HCT116 (cell line): Measurements from ENCODE around the gene TMC8. TPM values are rescaled to one million over a fixed set of nuclear protein-coding genes. Genes with fewer than 3 reads are reported as not detected.

Experiments
- ATAC-seq: fragments of 200-7000 bp; cut with Tn5 transposase; 2 replicates; pipeline ENCODE4 v1.9.1; 2020; ENCODE audit warnings: mild to moderate bottlenecking, moderate library complexity
- BruUV-seq: library from RNA; stranded (reverse); fragments of 400-500 nt; replicated peaks from 2 replicates; lab custom pipeline; 2021; lab: Mats Ljungman, UMichigan
- CTCF ChIA-PET: fragments of 300-600 bp; sonication (Branson Sonifier 250); formaldehyde crosslinking; loops from one replicate; lab custom pipeline; 2021; ENCODE audit warnings: antibody characterized with exemption; lab: Charles Lee
- POLR2A ChIA-PET: fragments of 300-600, 350-600 bp; sonication (Branson Sonifier 250); formaldehyde crosslinking; loops from one replicate; lab custom pipeline; 2021; ENCODE audit warnings: antibody characterized with exemption; lab: Charles Lee
- RAD21 ChIA-PET, 2 experiments: fragments of 300-600 bp; sonication (Branson Sonifier 250); formaldehyde crosslinking; loops; one replicate each; lab custom pipeline; 2023; ENCODE audit warnings: low total read pairs in 2 of 2; ENCODE audit not compliant: uncharacterized antibody in 2 of 2, unreplicated experiment in 2 of 2, low non-redundant PET in 1 of 2; lab: Charles Lee
- DNase-seq: peaks from one replicate; pipeline ENCODE4 v3.0.0-alpha.2; 2010; ENCODE audit warnings: low read depth, low spot score
- H2AFZ ChIP-seq: fragments of 200-600 bp; shearing (Covaris generic), sonication (generic); 2 replicates; pipeline ENCODE4 v1.6.1; 2017; ENCODE audit warnings: low read depth, mixed run types, mixed read lengths, antibody characterized with exemption, low read length; ENCODE audit not compliant: poor library complexity, severe bottlenecking
- H3K27ac ChIP-seq: 2 replicates; pipeline ENCODE4 v1.5.1; 2012; ENCODE audit warnings: low read depth, low read length
- H3K27me3 ChIP-seq: fragments of 200-600 bp; sonication (generic); 2 replicates; pipeline ENCODE4 v1.6.1; 2016; ENCODE audit warnings: mixed run types, low read length, mixed read lengths; ENCODE audit not compliant: insufficient read depth
- H3K36me3 ChIP-seq, 2 experiments: fragments of 200-500 bp in 1 of 2; fragments of 200-600 bp in 1 of 2; sonication (Bioruptor generic) in 1 of 2; sonication (generic) in 1 of 2; 2 replicates each; pipeline versions ENCODE4 v1.5.1 to v1.6.1; 2014 to 2016; ENCODE audit warnings: low read length in 2 of 2, inconsistent platforms in 1 of 2, mixed read lengths in 1 of 2, mixed run types in 1 of 2; ENCODE audit not compliant: insufficient read depth in 2 of 2, control insufficient read depth in 1 of 2
- H3K4me1 ChIP-seq, 2 experiments: fragments of 200-600 bp in 1 of 2; sonication (generic) in 1 of 2; 2 replicates each; pipeline versions ENCODE4 v1.5.1 to v1.6.1; 2012 to 2017; ENCODE audit warnings: low read length in 2 of 2, inconsistent platforms in 1 of 2, mild to moderate bottlenecking in 1 of 2, mixed read lengths in 1 of 2, mixed run types in 1 of 2, moderate library complexity in 1 of 2; ENCODE audit not compliant: insufficient read depth in 2 of 2, control insufficient read depth in 1 of 2
- H3K4me2 ChIP-seq: fragments of 200-600 bp; sonication (generic); 2 replicates; pipeline ENCODE4 v1.6.1; 2017; ENCODE audit warnings: mixed run types, low read length, mixed read lengths
- H3K4me3 ChIP-seq, 2 experiments: fragments of 200-600 bp in 1 of 2; sonication (generic) in 1 of 2; replicated peaks in 1 of 2; 2 replicates each; pipeline ENCODE4 v1.5.1; 2011 to 2016; ENCODE audit warnings: low read length in 2 of 2, control low read depth in 1 of 2, low read depth in 1 of 2, mild to moderate bottlenecking in 1 of 2, mixed read lengths in 1 of 2, mixed run types in 1 of 2
- H3K79me2 ChIP-seq: fragments of 200-600 bp; sonication (generic); 2 replicates; pipeline ENCODE4 v1.6.1; 2017; ENCODE audit warnings: mild to moderate bottlenecking, mixed run types, low read length, moderate library complexity, mixed read lengths; ENCODE audit not compliant: insufficient read depth
- H3K9ac ChIP-seq: fragments of 200-600 bp; sonication (generic); 2 replicates; pipeline ENCODE4 v1.6.1; 2016; ENCODE audit warnings: low read length, mixed read lengths
- H3K9me2 ChIP-seq: fragments of 200-600 bp; sonication (generic), shearing (Covaris generic); 2 replicates; pipeline ENCODE4 v1.6.1; 2017; ENCODE audit warnings: mixed run types, mild to moderate bottlenecking, moderate library complexity; ENCODE audit not compliant: insufficient read depth
- H3K9me3 ChIP-seq, 2 experiments: fragments of 200-500 bp in 1 of 2; fragments of 200-600 bp in 1 of 2; sonication (Bioruptor generic) in 1 of 2; sonication (generic) in 1 of 2; 2 replicates each; pipeline ENCODE4 v1.6.1; 2014 to 2017; ENCODE audit warnings: low read length in 2 of 2, mixed read lengths in 2 of 2, inconsistent platforms in 1 of 2, low read depth in 1 of 2, mild to moderate bottlenecking in 1 of 2, mixed run types in 1 of 2, moderate library complexity in 1 of 2; ENCODE audit not compliant: control insufficient read depth in 1 of 2, insufficient read depth in 1 of 2
- H4K20me1 ChIP-seq: fragments of 200-600 bp; sonication (generic), shearing (Covaris generic); 2 replicates; pipeline ENCODE4 v1.6.1; 2017; ENCODE audit warnings: mixed run types, mild to moderate bottlenecking, moderate library complexity; ENCODE audit not compliant: insufficient read depth
- CBX3 ChIP-seq: IDR thresholded peaks from 2 replicates; pipeline ENCODE4 v1.6.1; 2012; ENCODE audit warnings: low read depth
- MAX ChIP-seq: IDR thresholded peaks from 2 replicates; pipeline ENCODE4 v1.6.1; 2012
- POLR2A ChIP-seq: IDR thresholded peaks from 2 replicates; pipeline ENCODE4 v1.7.0; 2011; ENCODE audit warnings: borderline replicate concordance; ENCODE audit not compliant: insufficient read depth, insufficient read length; ENCODE audit errors: extremely low read depth
- POLR2AphosphoS5 ChIP-seq: IDR thresholded peaks from 2 replicates; pipeline ENCODE4 v1.6.1; 2011; ENCODE audit warnings: mild to moderate bottlenecking, low read depth, low read length, moderate library complexity
- RAD21 ChIP-seq: IDR thresholded peaks from 2 replicates; pipeline ENCODE4 v1.6.1; 2012; ENCODE audit warnings: low read depth, mild to moderate bottlenecking
- ZFX ChIP-seq: fragments of 450-650 bp; IDR thresholded peaks from 2 replicates; pipeline ENCODE4 v1.6.1; 2017
- intact Hi-C: fragments of 100-400 bp; cut with micrococcal nuclease; formaldehyde crosslinking; loops from 2 replicates; pipeline ENCODE4 v1.10.0; 2022
- total RNA-seq: library from RNA; stranded (reverse); gene quantifications from one replicate; pipeline ENCODE4 v1.2.1, GENCODE V29; 2021; ENCODE audit not compliant: unreplicated experiment

The TMC8 gene
- total RNA-seq, 1 experiment from 2014 or later, result 7.8 TPM

DNA sequence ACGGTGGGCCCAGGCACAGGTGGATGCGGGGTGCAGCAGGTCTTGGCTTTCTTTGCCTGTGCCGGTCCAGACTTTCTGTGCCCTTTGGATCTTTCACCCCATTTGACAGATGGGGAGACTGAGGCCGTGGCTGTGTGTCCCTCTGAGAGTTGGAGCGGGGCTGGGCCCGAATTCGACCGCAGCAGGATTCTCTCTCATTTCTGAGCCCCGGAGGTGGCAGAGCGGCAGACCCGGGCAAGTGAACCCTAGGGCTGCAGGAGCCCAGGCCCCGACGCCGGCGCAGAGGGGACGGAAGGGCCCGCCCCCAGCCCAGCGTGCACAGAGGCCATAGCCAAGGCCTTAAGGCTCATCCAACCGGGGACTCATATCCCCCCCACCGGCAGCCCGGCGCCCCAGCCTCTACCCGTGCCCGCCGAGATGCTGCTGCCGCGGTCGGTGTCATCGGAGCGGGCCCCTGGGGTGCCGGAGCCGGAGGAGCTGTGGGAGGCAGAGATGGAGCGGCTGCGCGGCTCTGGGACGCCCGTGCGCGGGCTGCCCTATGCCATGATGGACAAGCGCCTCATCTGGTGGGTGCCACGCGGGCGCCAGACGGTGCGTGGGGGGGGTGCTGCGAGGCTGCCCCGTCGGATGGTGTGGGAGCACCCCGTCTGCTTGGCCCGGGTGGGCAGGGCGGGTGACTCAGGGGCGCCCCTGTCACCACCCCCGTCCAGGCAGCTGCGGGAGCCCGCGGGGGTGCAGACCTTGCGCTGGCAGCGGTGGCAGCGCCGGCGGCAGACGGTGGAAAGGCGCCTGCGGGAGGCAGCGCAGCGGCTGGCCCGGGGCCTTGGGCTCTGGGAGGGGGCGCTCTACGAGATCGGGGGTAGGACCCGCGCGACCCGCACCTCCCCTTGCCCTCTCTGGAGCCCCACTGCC, 857 bp downstream of the TMC8 start:
- Histone ChIP-seq H3K4me2 (peak overlapping the region; percentile 96), H3K9me3 (no peaks in the 10 kb centered on the region), H2AFZ (no peak overlapping the region), H3K27ac (peak overlapping the region; percentile 49; the same call in 1 of the 2 replicates), H3K36me3 (no peaks in the 10 kb centered on the region)
- peak; percentile 7; the same call in 1 of the 2 replicates for ATAC-seq
- POLR2A ChIA-PET, result interaction anchor here (4.2 kb wide), 1 partner anchor 7 kb away, joined by 35 read pairs; no protein-coding TSS in a partner anchor
- TF ChIP-seq CBX3, result no peak
- TF ChIP-seq, all 23 proteins: peak for 0
- no TSS peak for BruUV-seq
- H3K4me1 ChIP-seq, result peaks cover 39 to 74% of the 10 kb centered on the region in 2 experiments
- H3K79me2 ChIP-seq, result peaks cover 15% of the 10 kb centered on the region; the same call in 1 of the 2 replicates
- DNase-seq, result no peak
- RAD21 ChIA-PET, result interaction anchor here in 1 of 2 experiments (1.3 kb wide), 1 partner anchor 120 kb away, joined by 4 read pairs; no protein-coding TSS in a partner anchor
- peak overlapping the region; percentile 57 to 68 for H3K4me3 ChIP-seq
- H3K27me3 ChIP-seq, result no peaks in the 10 kb centered on the region
- intact Hi-C loops, result no loop called here
- H4K20me1 ChIP-seq, result no peaks in the 10 kb centered on the region
- peak overlapping the region; percentile 71 for H3K9ac ChIP-seq
- CTCF ChIA-PET, result interaction anchor here (1.0 to 1.8 kb wide), 5 partner anchors 8 to 120 kb away, joined by 3 to 7 read pairs (median 5); no protein-coding TSS in a partner anchor
- H3K9me2 ChIP-seq, result no peaks in the 10 kb centered on the region

- no peak for DNase-seq
- Histone ChIP-seq H3K4me1 (peaks cover 36 to 70% of the 10 kb centered on the region in 2 experiments), H3K79me2 (peaks cover 7% of the 10 kb centered on the region; the same call in 1 of the 2 replicates), H3K4me2 (peak overlapping the region; percentile 96), H3K9ac (peak overlapping the region; percentile 71), H4K20me1 (no peaks in the 10 kb centered on the region), H3K4me3 (peak overlapping the region; percentile 57 to 68), H3K36me3 (no peaks in the 10 kb centered on the region), H3K27ac (peak overlapping the region; percentile 49), H3K27me3 (no peaks in the 10 kb centered on the region), H2AFZ (peak overlapping the region; percentile 77), H3K9me2 (no peaks in the 10 kb centered on the region), H3K9me3 (no peaks in the 10 kb centered on the region)
- intact Hi-C loops, result no loop called here
- ChIA-PET CTCF (interaction anchor here (1.0 kb wide), 1 partner anchor 10 kb away, joined by 6 read pairs; no protein-coding TSS in a partner anchor), RAD21 (no interaction called here), POLR2A (no interaction called here)
- TF ChIP-seq POLR2AphosphoS5 (peak; percentile 85), MAX (no peak), RAD21 (no peak), POLR2A (peak; percentile 57), ZFX (peak; percentile 82; the same call in 1 of the 2 replicates)
- ATAC-seq, result peak; percentile 29
- no TSS peak for BruUV-seq
These were observed 1.6 kb downstream of the TMC8 start for GRCh38 chr17:78132084-78132676.
